HG02798 (cell line): ENCODE results near the gene FGB.

Experiments
- ATAC-seq: cut with Tn5 transposase; IDR thresholded peaks from one replicate; pipeline ENCODE4 v1.9.1; 2021; ENCODE audit warnings: mild to moderate bottlenecking; ENCODE audit not compliant: unreplicated experiment, poor library complexity

Gene FGB

DNA sequence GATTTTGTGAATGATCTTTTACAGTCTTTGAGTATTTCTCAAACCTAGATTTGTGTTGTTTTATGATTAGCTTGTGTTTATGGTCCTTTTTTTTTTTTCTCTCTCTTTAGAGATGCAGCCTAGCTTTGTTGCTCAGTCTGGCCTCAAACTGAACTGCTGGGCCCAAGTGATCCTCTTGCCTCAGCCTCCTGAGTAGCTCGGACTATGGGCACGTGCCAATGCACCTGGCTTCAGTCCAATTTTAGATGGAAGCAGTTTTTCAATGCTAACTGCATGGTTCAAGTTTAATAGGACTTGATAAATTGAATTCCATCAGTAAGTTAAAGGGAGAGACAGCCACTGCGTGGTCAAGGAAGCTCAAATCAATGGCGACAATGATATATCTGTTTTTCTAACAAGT, 53.5 kb downstream of the FGB start:
- ATAC-seq, result no peak

- peak; percentile 96 for ATAC-seq
These were observed 53.9 kb downstream of the FGB start for GRCh38 chr4:154616731-154617130.

- no peak for ATAC-seq
These were observed 55.1 kb downstream of the FGB start for GRCh38 chr4:154617820-154618317.

DNA sequence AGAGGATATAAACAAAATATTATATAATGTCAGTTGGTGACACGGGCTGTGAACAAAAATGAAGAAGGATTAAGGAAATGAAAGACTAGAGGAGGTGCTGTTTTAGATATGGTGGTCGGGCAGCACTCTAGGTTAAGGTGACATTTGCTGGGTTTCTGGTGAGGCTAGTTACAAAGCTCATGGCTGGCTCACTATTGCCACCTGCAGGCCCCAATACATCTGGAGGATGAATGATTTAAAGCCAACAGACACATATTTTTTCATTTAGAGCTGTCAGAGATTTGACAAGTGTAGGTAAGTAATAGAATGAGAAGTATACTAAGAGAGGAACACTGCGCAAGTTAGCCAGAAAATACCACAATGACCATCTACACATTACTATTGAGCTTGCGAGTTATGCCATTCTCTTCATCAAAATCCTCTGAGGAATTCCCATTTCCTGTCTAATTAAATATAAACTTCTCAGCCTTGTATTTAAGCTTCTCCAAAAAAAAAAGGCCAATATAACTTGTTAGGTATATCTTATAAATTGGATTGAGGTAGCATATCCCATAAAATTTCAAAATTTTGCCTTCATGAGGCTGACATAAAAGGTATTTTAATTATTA, 56.0 kb downstream of the FGB start:
- ATAC-seq, result peak; percentile 74

GRCh38 chr4:154620111-154620510, 57.3 kb downstream of the FGB start:
- no peak for ATAC-seq
